Measurements from ENCODE around the gene ADARB2.
"Not testable (repeated sequence)": the region's sequence is repeated elsewhere in the genome, so short reads cannot be mapped to it uniquely, and the experiment has no call there.

ADARB2 gene

DNA sequence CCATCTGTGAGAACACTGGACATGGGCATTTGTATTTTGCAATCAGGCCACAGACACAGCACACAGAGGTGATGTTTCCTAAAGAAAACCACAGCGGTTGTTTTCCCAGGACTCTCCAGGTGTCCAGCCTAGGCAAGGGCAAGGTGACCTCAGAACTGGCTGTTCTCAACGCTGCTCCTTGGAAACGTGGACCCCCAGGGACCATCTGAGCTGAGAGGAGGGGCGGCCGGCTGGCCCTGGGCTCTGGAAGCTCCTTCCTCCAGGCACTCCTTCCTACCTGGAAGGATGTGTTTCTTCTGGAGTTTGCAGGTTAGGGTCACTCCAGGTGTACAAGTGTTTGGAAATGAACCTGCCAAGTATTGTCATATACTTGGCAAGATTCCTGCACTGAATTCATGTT lies 103.1 kb downstream of the ADARB2 start:
- no peak for DNase-seq

GRCh38 chr10:1633783-1634182 lies 103.5 kb downstream of the ADARB2 start:
- DNase-seq = no peak

- DNase-seq = no peak
These were observed 104.7 kb downstream of the ADARB2 start for GRCh38 chr10:1632596-1632995.

GRCh38 chr10:1632141-1632540 lies 105.2 kb downstream of the ADARB2 start:
- DNase-seq = no peak

DNA sequence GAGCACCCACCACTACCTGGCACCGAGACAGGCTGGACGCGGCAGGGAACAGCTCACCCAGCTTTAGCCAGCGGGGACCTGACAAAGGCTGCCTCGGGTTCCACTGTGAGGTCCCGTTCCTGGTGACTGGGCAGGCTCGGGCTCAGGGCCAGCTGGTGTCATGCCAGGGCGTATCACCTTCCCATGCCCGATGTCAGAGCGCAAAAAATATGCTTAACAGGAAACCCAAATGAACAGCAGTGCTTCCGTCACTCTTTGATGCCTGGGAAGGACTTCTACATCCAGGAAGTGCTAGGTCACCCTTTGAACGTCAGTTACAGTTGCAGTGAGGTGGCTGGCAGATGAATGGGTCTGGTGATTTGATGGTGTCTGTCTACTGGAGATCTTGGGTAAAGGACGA lies 106.0 kb downstream of the ADARB2 start:
- no peak for DNase-seq

DNA sequence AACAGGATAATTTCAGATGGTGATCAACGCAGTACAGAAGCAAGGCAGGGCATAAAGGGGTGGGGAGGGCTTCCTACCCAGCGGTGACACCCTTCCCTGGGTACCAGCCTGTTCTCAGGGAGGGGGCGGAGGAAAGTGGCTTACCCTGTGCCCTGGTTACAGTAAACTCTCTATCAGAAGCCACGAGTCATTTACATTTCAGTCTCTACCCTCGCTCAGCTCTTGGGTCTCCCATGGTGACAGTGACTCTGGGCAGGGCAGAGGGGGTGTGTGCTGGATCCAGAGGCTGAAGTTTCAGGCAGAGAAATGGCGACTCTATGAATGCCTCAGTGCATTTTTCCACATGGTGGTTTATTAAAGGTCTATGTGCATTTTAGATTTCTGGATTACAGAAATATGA lies 107.0 kb downstream of the ADARB2 start:
- no peak for DNase-seq

- DNase-seq = no peak
These were observed 107.8 kb downstream of the ADARB2 start for GRCh38 chr10:1629326-1630198.

DNA sequence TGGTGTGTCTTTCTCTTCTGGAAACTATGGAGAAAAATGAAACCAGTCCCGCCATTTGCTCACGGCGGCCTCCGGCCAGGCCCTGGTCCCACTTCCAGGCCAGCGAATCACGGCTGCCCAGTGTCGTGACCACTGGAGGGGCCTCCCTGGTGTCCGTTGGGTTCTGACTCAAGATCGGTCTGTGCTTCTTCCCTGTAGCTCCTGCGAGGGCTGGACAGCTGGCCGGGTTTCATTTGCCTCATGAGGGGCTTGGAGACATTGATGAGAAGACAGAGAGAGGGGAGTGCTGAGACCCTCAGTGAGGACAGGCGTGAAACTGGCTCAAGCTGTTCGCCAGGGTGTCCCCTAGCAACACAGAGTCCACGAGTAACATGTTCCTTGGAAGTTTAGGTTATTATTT lies 108.6 kb downstream of the ADARB2 start:
- DNase-seq = no peak

- no peak for DNase-seq
These were observed 109.4 kb downstream of the ADARB2 start for GRCh38 chr10:1627945-1628344.

GRCh38 chr10:1626835-1627234 lies 110.5 kb downstream of the ADARB2 start:
- DNase-seq = no peak

- no peak for DNase-seq
These were observed 110.9 kb downstream of the ADARB2 start for GRCh38 chr10:1626410-1626809.

DNA sequence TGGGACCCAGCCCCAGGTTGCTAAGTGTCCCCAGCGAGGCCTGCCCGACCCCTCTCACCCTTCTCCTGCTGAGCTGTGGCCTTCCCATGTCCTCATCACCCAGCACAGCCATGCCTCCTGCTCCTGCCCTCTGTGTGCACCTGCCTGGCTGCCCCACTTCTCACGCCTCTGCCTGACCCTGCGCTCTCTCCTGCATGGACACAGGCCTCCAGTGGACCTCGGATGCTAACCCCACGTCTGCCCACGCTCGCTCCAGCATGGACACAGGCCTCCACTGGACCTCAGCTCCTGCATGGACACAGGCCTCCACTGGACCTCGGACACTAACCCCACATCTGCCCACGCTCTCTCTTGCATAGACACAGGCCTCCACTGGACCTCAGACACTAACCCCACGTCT lies 111.6 kb downstream of the ADARB2 start:
- no peak for DNase-seq

DNA sequence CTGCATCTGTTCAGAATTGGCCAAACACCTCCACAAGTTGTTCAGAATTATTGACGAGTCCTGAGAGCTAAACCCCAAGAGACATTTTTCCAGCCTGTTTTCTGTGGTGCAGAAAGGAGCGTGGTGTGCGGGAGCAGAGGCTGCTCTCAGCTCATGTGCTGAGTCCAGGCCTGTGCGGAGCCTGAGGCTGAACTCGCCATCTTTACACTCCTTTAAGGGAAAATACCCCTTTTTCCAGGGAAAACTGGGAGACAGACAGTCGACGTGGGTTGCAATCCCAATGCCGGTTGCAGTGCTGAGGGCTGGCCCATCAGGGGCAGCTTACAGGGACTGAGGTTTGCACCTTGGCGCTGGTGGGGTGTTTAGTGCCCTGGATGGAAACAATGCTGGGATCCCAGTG lies 112.2 kb downstream of the ADARB2 start:
- no peak for DNase-seq

DNA sequence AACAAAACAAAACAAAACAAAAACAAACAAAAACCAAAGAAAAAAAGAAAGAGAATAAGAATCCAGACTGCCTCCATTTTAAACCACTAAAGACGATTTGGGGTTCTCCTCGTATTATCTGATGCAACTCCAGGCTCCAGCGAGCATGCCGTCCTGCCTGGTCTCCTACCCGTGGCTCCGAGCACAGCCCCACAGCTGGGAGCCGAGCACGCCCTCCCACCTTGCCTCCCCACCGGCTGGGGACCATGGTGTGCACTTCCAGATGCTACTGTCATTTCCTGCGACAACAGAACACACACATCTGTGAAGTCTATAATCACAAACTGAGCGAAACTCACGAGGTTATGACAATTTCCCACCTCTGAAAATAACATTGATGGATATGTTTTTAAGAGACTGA lies 113.1 kb downstream of the ADARB2 start:
- DNase-seq = no peak

- DNase-seq = no peak
These were observed 116.5 kb downstream of the ADARB2 start for GRCh38 chr10:1620803-1621202.

DNA sequence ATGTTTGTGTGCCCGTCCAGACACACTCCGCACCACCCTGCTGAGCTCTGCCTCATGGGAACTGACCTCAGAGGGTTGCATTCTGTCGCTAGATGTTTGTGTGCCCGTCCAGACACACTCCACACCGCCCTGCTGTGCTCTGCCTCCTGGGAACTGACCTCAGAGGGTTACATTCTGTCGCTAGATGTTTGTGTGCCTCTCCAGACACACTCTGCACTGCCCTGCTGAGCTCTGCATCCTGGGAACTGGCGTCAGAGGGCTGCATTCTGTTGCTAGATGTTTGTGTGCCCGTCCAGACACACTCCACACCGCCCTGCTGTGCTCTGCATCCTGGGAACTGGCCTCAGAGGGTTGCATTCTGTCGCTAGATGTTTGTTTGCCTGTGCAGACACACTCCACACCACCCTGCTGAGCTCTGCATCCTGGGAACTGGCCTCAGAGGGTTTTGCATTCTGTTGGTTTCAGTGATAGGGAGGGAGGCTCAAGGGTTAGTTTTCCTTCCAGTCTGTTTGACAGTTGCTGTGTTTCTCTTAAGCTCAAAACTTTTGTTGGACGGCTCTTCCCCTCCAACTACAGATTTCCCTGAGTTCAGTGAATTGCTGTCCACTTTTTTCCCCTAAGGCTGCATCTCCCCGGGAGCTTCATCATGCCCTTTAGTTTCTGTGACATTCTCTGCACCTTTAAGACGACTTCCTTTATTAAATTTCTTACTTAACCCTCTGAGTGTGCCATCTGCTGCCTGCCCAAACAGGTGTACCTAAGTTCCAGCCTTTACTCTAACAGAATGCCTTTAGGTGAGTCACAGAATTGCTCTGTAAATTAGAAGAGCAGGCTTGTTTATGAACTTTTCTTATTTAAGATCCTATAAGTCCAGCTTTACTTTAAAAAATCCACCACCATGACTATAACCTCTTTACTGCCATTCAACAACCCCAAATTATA lies 119.7 kb downstream of the ADARB2 start:
- DNase-seq = not testable (repeated sequence)

DNA sequence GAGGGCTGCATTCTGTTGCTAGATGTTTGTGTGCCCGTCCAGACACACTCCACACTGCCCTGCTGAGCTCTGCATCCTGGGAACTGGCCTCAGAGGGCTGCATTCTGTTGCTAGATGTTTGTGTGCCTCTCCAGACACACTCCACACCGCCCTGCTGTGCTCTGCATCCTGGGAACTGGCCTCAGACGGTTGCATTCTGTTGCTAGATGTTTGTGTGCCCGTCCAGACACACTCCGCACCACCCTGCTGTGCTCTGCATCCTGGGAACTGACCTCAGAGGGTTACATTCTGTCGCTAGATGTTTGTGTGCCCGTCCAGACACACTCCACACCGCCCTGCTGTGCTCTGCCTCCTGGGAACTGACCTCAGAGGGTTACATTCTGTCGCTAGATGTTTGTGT lies 120.6 kb downstream of the ADARB2 start:
- not testable (repeated sequence) for DNase-seq

GRCh38 chr10:1615186-1615954 lies 122.0 kb downstream of the ADARB2 start:
- DNase-seq = no peak

DNA sequence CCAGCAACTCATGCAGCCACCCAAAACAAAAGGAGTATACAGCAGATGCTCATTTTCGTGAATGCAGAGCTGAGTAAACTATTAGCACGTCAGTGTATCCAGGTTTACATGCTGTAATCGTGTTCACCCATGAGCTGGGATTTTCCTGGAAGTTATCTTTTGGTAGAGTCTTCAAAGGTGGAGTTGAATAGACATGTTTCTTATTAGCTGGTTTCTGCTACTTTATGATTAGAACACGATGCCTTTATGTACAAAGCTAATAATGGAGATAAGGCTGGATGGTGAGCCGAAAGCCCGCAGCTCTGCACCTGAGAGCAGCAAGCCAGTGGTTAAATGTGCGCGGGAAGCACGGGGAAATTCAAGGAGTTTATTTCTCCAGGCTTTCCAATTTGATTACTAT lies 123.8 kb downstream of the ADARB2 start:
- no peak for DNase-seq

DNA sequence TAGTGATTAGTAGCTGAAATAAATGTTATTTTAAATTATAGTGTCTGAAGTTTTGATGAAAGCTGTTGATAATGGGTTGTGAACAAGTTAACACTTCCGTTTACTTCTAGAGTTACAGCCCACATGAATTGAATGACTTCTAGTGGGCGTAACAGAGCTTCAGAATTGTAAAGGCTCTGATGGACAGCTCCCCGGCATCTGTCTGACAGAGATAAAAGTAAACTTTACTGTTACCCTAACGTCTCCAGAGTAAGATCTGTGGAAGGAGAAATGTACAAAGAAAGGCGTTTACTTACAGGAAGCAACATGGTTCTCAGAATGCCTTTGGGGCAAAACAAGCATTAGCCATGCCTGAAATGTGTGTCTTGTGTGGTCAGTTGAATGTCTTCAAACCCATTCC lies 124.4 kb downstream of the ADARB2 start:
- no peak for DNase-seq

DNA sequence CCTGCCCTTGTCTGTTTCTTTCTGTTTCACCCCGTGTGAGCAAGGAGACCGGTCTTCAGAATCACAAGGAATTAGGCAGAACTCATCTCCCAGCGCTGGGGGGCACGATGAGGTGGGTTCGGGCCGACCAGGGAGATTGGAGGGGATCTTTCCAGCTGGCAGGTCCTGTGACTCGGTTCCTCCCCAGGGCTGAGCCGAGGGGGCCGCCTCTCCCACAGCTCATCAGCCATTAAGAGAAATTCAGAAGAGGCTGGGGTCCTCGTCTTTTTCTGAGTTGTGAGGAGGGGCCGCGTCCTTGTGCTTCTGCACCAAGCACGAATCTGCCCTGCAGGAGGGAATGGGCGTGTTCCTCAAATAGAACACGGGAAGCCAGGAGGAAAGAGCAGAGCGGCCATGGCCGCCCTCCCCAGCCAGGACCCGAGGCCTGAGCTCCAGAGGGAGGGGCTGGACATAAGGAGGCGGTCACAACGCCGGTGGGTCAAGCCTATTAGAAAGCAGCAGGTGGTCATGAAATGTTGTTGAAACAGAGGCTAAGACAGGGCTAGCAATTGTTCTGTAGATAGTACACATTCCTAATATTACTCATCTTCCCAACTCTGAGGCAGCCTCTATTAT lies 125.3 kb downstream of the ADARB2 start:
- no peak for DNase-seq

DNA sequence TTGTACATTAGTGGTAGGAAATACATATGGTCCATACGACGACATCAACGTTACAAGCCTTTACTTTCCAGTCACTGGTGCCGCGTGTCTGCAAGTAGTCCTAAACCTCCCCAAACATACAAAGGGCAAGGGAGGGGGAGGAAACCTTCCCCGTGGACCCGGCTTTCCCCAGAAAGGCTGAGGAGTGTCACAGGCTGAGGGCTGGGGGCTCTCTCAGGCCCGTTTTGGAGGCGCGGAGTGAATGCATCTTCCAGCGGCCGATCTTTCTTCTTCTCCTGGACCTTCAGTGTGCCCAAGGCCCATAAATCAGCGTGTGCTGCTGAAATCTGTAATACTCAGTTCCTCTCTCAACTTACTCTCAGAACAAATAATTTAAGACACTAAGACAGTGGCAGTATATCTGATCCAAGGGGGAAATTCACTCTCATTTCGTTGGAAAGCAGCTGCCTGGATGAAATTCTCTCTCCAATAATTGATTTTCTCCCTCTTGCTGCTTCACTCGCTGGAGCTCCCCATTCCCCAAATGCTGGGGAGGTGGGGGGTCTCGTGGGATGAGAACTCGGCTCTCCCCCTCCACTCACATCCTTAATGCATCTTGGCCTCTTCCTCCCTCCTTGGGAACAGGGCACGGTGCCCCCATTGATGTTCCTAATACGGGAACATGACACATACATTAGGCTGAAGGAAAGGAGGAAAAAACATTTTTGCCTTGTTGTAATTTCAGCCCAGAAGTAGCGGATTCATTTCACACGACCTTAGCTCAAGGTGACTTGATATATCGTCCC lies 126.1 kb downstream of the ADARB2 start:
- DNase-seq = no peak

Data from activated CD4-positive, alpha-beta T cell treated with anti-CD3 and anti-CD28 coated beads for 48 hours (primary cell).